HG03571 (cell line): ENCODE data around the gene RNF181.
"Not testable (repeated sequence)": the region's sequence is repeated elsewhere in the genome, so short reads cannot be mapped to it uniquely, and the experiment has no call there.

Experiments
- ATAC-seq: cut with Tn5 transposase; IDR thresholded peaks from one replicate; pipeline ENCODE4 v1.9.1; 2021; ENCODE audit not compliant: unreplicated experiment

RNF181 gene

DNA sequence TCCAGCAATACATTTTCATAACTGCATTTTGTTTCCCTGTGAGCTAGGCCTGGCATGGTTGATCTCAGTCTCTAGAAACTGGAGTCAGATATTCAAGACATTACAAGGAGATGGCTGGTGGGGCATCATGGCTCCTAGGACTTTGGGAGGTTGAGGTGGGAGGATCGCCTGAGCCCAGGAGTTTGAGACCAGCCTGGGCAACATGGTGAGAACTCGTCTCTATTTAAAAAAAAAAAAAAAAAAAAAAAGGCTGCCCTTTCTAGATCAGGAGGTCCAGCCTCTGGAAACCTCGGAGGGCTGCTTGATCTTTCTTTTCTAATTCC, 18.5 kb upstream of the RNF181 start:
- no peak for ATAC-seq

GRCh38 chr2:85577386-85578242, 17.9 kb upstream of the RNF181 start, which contains the start of gene VAMP8:
TSS of gene VAMP8 (plus strand) at chr2:85577586. CDS start at chr2:85577647, 61 bp downstream.
- ATAC-seq, result peak; percentile 67

GRCh38 chr2:85578243-85579180, 17.0 kb upstream of the RNF181 start:
- peak; percentile 32 for ATAC-seq

DNA sequence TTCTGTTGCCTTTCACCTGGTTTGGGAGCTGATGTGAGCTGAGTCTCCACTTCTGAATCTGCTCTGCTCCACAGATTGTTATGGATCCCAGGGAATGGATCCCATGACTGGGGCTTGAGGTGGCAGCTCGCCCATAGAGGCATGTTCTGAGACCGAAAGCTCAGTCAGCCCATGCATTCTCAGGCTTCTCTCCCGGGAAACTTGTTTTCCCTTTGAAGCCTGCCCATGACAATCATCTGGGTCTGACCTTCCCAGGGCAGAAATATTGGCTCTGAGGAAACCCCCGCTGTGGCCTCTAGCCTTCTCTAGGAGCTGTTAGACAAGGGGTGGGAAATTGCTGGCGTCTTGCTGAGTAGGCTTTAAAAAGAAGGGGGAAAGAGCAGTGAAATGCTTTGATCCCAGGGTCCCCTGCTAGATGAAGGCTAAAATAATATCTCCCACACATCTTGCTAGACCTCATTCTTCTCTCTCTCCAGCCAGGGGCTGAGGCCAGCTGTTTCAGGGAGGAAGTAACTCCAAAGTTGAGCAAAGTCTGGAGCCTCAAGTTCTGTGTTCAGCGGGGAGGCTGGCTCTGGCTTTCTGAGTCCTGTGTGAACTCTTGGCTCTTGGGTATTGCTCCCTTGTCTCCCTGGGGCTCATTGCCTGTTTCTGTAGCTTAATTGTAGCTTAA, 16.1 kb upstream of the RNF181 start:
- no peak for ATAC-seq

DNA sequence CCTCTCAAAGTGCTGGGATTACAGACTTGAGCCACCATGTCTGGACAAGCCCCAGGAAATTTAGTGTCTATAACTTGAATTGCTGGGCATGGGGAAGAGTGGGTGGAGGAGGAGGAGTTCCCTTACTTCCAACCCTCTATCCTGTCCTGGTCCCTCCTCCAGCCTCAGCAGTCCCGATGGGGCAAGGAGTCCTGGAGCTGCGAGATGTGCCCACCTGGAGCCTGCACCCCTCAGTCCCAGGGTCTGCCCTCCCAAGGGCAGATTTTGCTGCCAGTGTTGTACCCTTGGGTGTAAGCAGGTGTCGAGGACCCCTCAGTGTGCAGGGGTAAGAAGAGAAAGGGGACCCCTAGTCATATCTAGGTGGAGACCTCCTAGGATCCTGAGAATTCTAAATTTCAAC, 15.3 kb upstream of the RNF181 start:
- no peak for ATAC-seq

GRCh38 chr2:85582492-85582891, 13.1 kb upstream of the RNF181 start:
- no peak for ATAC-seq

GRCh38 chr2:85583667-85584353, 11.7 kb upstream of the RNF181 start:
- no peak for ATAC-seq

- ATAC-seq, result no peak
These were observed 11.1 kb upstream of the RNF181 start, which contains the start of gene VAMP5 for GRCh38 chr2:85584354-85584856. TSS of gene VAMP5 (plus strand) at chr2:85584431. CDS start at chr2:85584491, 60 bp downstream.

- no peak for ATAC-seq
These were observed 10.4 kb upstream of the RNF181 start for GRCh38 chr2:85584857-85585780.

- no peak for ATAC-seq
These were observed 9.8 kb upstream of the RNF181 start for GRCh38 chr2:85585781-85586105.

GRCh38 chr2:85588236-85588635, 7.3 kb upstream of the RNF181 start:
- ATAC-seq, result no peak

GRCh38 chr2:85588645-85589044, 6.9 kb upstream of the RNF181 start:
- ATAC-seq, result no peak

GRCh38 chr2:85589181-85589580, 6.4 kb upstream of the RNF181 start:
- no peak for ATAC-seq

DNA sequence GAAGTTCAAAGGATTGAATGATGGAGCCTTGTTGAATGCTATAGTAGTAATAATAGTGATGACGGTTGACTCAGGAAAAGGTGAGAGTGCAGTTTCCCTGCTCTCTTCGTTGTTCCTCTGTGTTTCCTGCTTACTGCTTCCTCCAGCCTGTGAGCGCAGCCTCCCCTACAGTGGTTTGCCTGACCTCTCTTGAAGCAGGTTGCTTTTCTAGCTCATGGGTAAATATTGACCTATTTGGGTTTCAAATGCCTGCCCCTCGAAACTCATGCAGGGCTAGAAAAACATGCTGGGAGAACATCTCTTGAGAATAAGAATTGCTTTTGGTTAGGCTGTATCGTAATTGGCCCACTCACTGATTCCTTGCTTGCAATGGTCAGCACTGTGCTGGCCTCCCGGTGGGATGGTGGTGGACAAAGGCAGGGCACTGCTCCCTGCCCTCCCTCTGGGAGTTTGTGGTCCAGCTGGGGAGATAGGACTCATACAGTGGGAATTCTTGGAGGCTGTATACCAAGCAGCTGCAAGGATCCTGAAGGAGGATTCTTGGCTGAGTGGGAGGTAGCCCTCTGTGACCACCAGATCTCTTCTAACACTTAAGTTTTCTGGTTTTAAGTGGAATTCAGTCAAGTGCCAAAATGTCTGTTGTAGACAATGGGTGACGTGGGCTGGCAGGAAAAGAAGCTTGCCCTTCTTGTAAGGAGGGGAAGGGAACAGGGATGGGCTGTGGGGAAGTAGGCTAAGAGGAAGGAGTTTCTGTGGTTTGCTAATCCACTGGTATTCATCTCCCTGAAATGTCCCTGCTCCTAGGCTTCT, 5.4 kb upstream of the RNF181 start:
- ATAC-seq, result no peak

DNA sequence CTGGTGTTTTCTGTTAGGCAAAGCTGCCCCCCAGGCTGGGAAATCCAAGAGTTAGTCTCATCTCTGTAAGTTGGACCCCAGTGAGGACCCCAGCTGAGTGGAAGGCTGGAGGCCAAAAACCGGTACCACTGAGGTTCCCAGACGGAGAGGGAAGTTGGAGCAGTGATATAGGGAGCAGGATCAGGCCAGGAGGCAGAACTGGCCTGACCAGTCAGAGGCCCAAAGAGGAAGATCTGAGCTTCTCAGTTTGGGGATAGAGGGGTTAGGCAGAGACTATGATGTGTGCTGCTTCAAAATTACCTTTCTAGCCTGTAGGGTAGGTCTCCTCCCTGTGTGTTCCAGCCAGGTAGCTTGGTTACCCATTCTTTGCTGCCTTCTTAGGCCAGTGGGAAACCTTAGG, 4.6 kb upstream of the RNF181 start:
- ATAC-seq, result no peak

DNA sequence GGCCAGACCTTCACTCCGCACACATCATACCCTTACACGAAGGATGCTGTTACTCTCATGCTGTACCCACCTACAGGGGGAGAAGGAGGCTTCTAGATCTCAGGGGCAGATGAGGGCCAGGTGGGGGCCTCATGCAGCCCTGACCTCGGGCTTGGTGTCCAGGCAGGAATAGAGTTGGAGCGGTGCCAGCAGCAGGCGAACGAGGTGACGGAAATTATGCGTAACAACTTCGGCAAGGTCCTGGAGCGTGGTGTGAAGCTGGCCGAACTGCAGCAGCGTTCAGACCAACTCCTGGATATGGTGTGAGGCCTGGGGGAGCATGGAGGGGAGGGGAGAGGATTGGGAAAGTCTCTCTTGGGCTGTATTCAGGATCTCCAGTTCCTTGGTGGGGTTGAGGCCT, 4.0 kb upstream of the RNF181 start:
- no peak for ATAC-seq

DNA sequence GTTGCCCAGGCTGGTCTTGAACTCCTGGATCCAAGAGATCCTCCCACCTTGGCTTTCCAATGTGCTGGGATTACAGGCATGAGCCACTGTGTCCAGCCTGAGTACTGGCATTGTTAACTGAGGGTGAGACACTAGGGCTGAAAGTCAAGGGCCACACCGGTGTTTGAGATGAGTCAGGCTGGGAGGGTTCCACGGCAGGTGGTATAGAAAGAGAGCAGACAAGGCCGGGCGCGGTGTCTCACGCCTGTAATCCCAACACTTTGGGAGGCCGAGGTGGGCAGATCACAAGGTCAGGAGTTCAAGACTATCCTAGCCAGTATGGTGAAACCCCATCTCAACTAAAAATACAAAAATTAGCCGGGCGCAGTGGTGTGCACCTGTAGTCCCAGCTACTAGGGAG, 3.2 kb upstream of the RNF181 start:
- not testable (repeated sequence) for ATAC-seq

DNA sequence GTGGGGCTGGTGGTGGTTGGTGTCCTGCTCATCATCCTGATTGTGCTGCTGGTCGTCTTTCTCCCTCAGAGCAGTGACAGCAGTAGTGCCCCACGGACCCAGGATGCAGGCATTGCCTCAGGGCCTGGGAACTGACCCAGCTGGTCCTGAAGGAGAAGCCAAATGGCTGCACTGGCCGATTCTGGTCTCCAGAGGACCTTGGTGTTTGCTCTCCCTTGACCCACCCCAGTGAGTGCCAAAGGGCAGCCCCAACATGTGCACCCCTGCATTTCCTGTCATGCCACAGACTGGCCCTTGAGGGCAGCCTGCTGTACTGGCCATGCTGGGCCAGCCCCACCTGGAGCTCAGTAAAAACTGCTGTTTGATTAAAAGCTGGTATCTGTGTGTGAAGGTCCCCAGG, 2.5 kb upstream of the RNF181 start:
- ATAC-seq, result no peak
